HG03575 (cell line): ENCODE results near the gene BCR.
"Not testable (repeated sequence)": the region's sequence is repeated elsewhere in the genome, so short reads cannot be mapped to it uniquely, and the experiment has no call there.

ENCODE experiments used
- ATAC-seq: cut with Tn5 transposase; IDR thresholded peaks from one replicate; pipeline ENCODE4 v1.9.1; 2021; ENCODE audit not compliant: unreplicated experiment, insufficient number of reproducible peaks, low FRiP score; ENCODE audit errors: extremely low read depth

Gene BCR

GRCh38 chr22:23363683-23364082 lies 183.4 kb downstream of the BCR start:
- ATAC-seq = no peak

GRCh38 chr22:23364389-23364788 lies 184.1 kb downstream of the BCR start:
- no peak for ATAC-seq

- ATAC-seq = no peak
These were observed 185.2 kb downstream of the BCR start for GRCh38 chr22:23365524-23365923.

- no peak for ATAC-seq
These were observed 185.7 kb downstream of the BCR start for GRCh38 chr22:23365961-23366360.

- not testable (repeated sequence) for ATAC-seq
These were observed 186.9 kb downstream of the BCR start for GRCh38 chr22:23367196-23367595.
